IPS DF 6.9 (cell line): ENCODE measurements around the gene LYVE1.
A peak's percentile ranks its signal among the peaks of the same experiment; 100 is the strongest.

Experiments
- DNase-seq: peaks from one replicate; pipeline ENCODE4 v3.0.0-alpha.2; 2013; ENCODE audit warnings: low read depth, low spot score
- H3K27ac ChIP-seq: one replicate; pipeline ENCODE4 v1.5.1; 2013; ENCODE audit warnings: low read length, control low read depth
- H3K27me3 ChIP-seq: 2 replicates; pipeline ENCODE4 v1.6.1; 2013; ENCODE audit warnings: mild to moderate bottlenecking, low read length; ENCODE audit not compliant: control insufficient read depth, insufficient read depth
- H3K36me3 ChIP-seq: 2 replicates; pipeline ENCODE4 v1.6.1; 2013; ENCODE audit warnings: low read length; ENCODE audit not compliant: control insufficient read depth, insufficient read depth
- H3K4me1 ChIP-seq: 2 replicates; pipeline ENCODE4 v1.6.1; 2013; ENCODE audit warnings: low read length; ENCODE audit not compliant: control insufficient read depth, insufficient read depth
- H3K4me3 ChIP-seq: 2 replicates; pipeline ENCODE4 v1.5.1; 2013; ENCODE audit warnings: mild to moderate bottlenecking, low read length
- H3K9me3 ChIP-seq: 2 replicates; pipeline ENCODE4 v1.6.1; 2013; ENCODE audit warnings: low read length, inconsistent platforms; ENCODE audit not compliant: control insufficient read depth, insufficient read depth
- WGBS: extraction: QIAGEN DNeasy Blood & Tissue Kit; methylation state at CpG from one replicate; pipeline ENCODE4 v1.1.7; 2013; ENCODE audit warnings: mixed read lengths, missing lambda C conversion rate; ENCODE audit not compliant: insufficient read length, insufficient coverage; 5-methylcytosine and 5-hydroxymethylcytosine counted together

The LYVE1 gene

GRCh38 chr11:10511181-10511621, 57.3 kb downstream of the LYVE1 start:
- H3K36me3 ChIP-seq, result no peaks in the 10 kb centered on the region
- no peak overlapping the region for H3K27ac ChIP-seq
- H3K4me1 ChIP-seq, result no peaks in the 10 kb centered on the region
- peak; percentile 31 for DNase-seq
- no peaks in the 10 kb centered on the region for H3K9me3 ChIP-seq
- no CpG with 5 or more reads among the region's 10 CpGs for WGBS
- no peaks in the 10 kb centered on the region for H3K27me3 ChIP-seq
- no peak overlapping the region for H3K4me3 ChIP-seq
